Measurements from ENCODE around the gene GBF1.

GBF1 gene

DNA sequence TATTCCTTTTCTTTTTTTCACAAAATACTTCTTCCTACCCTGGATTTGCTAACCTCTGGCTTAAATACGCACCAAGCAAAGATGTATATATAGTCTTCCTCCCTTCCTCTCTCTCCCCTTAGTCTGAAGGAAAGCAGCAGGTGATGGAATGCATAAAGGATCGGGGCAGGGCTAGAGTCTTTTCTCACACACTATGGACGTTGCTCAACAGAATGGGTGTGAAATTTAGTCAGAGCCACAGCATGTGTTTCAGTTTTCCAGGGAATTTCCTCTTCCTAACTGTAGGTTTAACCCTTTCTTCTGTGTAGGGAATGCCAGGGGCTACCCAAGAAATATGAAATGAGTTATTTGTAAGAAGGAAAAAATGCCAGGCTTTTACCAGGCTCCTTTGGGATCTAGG is 78.7 kb downstream of the GBF1 start:
- no peak for TF ChIP-seq CTCF (IDR thresholded peaks at IDR 0.05; ENCODE audit: low read depth, low read length, missing control alignments)
- DNase-seq (ENCODE audit: low read depth) = no peak
- in situ Hi-C loops (cut with HindIII; ENCODE audit: low sequenced_read_pairs) = no loop called here
- no peak overlapping the region for H3K4me3 ChIP-seq (ENCODE audit: low read depth, low read length)

GRCh38 chr10:102326031-102326430 is 80.7 kb downstream of the GBF1 start:
- in situ Hi-C loops (cut with HindIII; ENCODE audit: low sequenced_read_pairs) = no loop called here
- no peak overlapping the region for H3K4me3 ChIP-seq (ENCODE audit: low read depth, low read length)
- no peak for TF ChIP-seq CTCF (IDR thresholded peaks at IDR 0.05; ENCODE audit: low read depth, low read length, missing control alignments)
- no peak for DNase-seq (ENCODE audit: low read depth)

DNA sequence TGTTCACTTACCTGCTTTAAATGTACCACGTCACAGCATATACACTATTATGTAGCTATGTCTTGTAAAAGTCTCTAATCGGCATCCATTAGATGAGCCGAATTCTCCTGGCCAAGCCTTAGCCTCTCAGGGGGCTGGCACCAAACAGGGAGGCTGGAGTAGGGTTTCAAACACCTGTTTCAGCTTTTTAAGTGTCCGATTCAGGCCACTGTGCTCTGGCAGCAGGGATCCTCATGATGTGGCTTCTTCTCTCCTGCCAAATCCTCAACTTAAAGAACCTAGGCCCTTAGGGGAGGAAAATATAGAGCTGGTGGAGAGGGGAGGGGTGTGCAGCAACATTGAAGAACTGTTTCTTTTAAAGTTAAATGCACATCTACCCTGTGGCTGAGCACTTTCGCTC is 81.7 kb downstream of the GBF1 start:
- no peak overlapping the region for H3K4me3 ChIP-seq (ENCODE audit: low read depth, low read length)
- in situ Hi-C loops (cut with HindIII; ENCODE audit: low sequenced_read_pairs) = no loop called here
- DNase-seq (ENCODE audit: low read depth) = peak; percentile 18
- no peak for TF ChIP-seq CTCF (IDR thresholded peaks at IDR 0.05; ENCODE audit: low read depth, low read length, missing control alignments)

GRCh38 chr10:102327641-102328040 is 82.3 kb downstream of the GBF1 start:
- in situ Hi-C loops (cut with HindIII; ENCODE audit: low sequenced_read_pairs) = no loop called here
- no peak overlapping the region for H3K4me3 ChIP-seq (ENCODE audit: low read depth, low read length)
- no peak for DNase-seq (ENCODE audit: low read depth)
- TF ChIP-seq CTCF (IDR thresholded peaks at IDR 0.05; ENCODE audit: low read depth, low read length, missing control alignments) = no peak

GRCh38 chr10:102332772-102333171 is 87.4 kb downstream of the GBF1 start:
- DNase-seq (ENCODE audit: low read depth) = no peak
- no peak for TF ChIP-seq CTCF (IDR thresholded peaks at IDR 0.05; ENCODE audit: low read depth, low read length, missing control alignments)
- in situ Hi-C loops (cut with HindIII; ENCODE audit: low sequenced_read_pairs) = no loop called here
- no peak overlapping the region for H3K4me3 ChIP-seq (ENCODE audit: low read depth, low read length)

GRCh38 chr10:102334101-102334500 is 88.8 kb downstream of the GBF1 start:
- no peak for DNase-seq (ENCODE audit: low read depth)
- in situ Hi-C loops (cut with HindIII; ENCODE audit: low sequenced_read_pairs) = no loop called here
- H3K4me3 ChIP-seq (ENCODE audit: low read depth, low read length) = no peak overlapping the region
- no peak for TF ChIP-seq CTCF (IDR thresholded peaks at IDR 0.05; ENCODE audit: low read depth, low read length, missing control alignments)

GRCh38 chr10:102335184-102335583 is 89.9 kb downstream of the GBF1 start:
- in situ Hi-C loops (cut with HindIII; ENCODE audit: low sequenced_read_pairs) = no loop called here
- H3K4me3 ChIP-seq (ENCODE audit: low read depth, low read length) = no peak overlapping the region
- no peak for DNase-seq (ENCODE audit: low read depth)
- TF ChIP-seq CTCF (IDR thresholded peaks at IDR 0.05; ENCODE audit: low read depth, low read length, missing control alignments) = no peak
